Measurements from ENCODE around the gene RPN1.

Gene RPN1

DNA sequence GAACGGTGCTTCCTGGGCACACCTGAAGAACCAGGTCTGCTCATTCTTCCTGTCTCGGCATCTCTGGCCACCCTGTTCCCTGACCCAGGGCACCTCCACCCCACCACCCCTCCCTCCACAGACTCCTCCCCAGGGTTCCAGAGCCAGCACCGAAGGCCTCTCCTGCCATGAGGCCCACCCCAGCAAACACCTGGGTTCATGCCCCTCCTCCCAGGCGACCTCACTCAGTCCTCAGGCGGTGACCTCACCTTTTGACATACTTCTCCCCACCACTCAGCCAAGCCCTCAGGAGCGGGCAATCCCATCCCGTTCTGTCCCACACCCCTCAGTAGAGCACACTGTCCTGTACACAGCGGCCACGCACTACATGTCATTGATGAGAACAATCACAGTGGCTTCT lies 72.3 kb downstream of the RPN1 start:
- no peak for DNase-seq (ENCODE audit: low read depth)

DNA sequence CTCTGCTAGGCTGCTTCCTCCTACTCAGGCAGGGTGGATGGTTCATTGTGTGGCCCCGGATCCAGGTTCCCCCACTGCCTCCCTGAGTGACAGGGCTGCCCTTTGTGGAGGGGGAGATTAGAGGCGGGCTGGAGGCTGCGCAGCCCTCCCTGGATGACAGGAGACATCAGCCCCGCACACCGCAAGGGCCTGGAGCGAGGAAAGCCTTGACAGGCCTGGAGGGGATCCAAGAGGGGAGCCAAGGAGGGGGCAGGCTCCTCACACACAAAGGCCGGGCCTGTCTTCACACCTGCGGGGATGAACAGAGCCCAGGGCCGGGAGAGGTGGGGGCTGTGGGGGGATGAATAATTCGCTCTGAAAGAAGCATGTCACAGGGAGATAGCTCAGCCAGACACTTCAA lies 72.9 kb downstream of the RPN1 start:
- DNase-seq (ENCODE audit: low read depth) = no peak

DNA sequence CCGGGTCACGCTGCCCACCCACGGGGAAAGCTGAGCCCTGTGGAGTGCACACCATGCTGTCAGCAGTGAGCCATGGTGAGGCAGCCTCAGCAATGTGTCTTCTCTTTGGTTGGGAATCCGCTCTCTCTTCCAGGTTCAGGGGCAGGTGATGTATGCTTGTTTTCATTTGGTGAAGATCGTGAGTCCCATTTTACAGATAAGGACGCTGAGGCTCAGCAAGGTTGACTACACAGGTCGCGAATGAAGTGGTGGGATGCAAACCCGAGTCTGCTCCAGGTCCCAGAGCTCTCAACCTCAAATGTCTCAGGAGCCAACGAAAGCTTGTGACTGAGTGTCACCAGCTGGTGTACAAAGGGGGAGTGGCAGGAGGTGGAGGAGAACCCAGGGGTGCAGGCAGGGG lies 74.3 kb downstream of the RPN1 start:
- DNase-seq (ENCODE audit: low read depth) = no peak

DNA sequence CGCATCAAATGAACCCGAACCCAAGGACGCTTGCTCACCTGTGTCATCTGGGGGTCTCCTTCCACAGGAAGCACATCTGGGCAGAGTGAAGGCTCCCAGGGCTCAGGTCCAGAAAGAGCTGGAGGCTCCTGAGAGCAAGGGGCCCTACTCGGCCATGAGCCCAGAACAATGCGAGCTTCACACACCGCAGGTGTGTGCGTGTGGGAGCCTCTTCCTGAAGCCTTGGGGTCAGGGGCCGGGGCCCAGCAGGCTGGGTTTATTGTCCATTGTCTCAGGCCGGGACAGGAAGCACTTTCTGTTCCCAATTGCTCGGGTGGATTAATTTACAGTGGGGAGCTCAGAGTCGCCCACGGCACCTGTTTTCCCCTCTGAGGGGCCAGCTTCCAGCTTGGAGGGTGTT lies 74.8 kb downstream of the RPN1 start:
- DNase-seq (ENCODE audit: low read depth) = no peak

DNA sequence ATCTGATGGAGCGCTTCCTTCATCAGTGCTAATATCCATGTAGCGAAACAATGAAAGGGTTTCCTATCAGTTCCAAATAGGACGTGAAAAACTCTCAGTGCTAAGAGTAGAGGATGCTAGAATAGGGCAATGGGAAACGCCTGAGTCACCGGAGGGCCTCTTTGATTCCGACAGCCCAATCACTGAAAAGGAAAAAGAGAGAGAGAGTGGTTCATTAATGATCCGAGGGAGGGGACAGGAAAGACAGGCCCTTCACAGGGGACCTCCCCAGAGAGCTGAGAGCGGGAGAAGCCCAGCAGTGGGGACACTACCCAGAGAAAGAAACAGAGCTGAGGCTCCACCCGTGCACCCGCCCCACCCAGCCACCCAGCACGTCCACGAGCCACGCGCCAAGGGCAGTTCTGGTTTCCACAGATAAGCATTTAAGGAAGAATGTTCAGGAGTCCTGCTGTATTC lies 76.9 kb downstream of the RPN1 start:
- DNase-seq (ENCODE audit: low read depth) = no peak

DNA sequence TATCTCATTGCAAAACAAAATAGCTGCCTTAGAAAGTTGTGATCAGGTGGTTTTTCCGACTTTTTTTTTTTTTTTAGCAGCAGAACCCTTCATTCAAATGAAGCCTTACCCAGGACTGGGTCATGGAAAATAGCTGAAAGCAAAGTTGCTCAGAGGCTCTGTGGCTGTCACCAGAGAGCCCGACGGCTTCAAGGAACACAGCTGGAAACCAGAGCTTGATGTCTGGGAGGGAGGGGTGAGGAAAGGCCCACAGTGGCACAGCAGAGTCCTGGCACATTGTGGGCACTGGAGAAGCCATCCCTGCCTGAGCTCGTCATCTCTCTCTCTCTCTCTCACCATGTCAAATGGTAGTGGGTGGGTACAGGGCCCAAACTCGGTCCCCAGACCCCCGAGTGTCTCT lies 77.5 kb downstream of the RPN1 start:
- DNase-seq (ENCODE audit: low read depth) = no peak

DNA sequence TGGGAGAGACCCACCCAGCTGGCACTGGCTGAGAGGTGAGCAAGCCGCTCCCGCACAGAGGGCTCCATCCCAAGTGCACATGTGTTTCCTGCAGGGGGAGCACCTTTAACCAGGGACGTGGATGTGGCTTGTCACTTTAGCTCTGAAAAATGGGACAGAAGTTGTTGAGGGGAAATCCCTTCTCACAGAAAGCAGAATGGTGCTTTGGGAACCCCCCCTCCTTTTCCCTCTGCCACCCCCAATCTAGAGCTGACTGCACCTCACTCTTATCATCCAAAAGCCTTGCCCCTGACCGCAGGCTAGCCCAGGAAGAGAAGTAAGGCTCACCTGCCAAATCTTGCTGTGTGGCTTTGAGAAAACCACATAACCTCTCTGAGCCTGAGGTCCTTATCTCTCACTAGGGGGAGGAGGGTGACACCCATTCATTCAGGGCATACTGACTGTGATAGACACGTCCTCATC lies 77.9 kb downstream of the RPN1 start:
- DNase-seq (ENCODE audit: low read depth) = no peak

DNA sequence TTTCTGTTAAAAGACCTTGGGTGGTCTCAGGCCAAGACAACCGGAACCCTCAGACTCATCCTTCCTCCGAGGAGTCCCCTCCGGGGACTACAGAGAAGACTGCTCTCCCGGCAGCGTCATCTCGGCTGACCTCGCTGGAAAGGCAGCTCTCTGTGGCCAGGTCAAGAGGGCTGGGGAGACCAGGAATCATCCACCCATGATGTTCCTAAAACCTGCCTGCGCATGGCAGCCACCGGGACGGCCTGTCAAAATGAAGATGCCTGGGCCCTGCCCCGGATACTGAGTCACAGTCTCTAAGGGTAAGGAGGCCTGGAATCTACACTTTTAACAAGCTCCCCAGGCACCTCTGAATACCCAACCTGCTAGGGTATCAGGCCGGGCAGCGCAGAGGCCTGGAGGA lies 78.6 kb downstream of the RPN1 start:
- no peak for DNase-seq (ENCODE audit: low read depth)

Data from stimulated activated CD8-positive, alpha-beta memory T cell treated with anti-CD3 and anti-CD28 coated beads, Interleukin-15, amount 100 ng/mL, for 24 hours (primary cell).